Stimulated activated CD4-positive, alpha-beta T cell treated with anti-CD3 and anti-CD28 coated beads, Interleukin-1b, Interleukin-23, amount 100 ng/mL, for 4 hours (primary cell): ENCODE data around the gene XRCC1.
A peak's percentile ranks its signal among the peaks of the same experiment; 100 is the strongest.
"Not testable (repeated sequence)": the region's sequence is repeated elsewhere in the genome, so short reads cannot be mapped to it uniquely, and the experiment has no call there.

Experiments used
- DNase-seq, 2 donors: peaks; one replicate each; pipeline ENCODE4 v3.0.0-alpha.2; 2020; ENCODE audit warnings: low read depth in 2 of 2

XRCC1 gene

DNA sequence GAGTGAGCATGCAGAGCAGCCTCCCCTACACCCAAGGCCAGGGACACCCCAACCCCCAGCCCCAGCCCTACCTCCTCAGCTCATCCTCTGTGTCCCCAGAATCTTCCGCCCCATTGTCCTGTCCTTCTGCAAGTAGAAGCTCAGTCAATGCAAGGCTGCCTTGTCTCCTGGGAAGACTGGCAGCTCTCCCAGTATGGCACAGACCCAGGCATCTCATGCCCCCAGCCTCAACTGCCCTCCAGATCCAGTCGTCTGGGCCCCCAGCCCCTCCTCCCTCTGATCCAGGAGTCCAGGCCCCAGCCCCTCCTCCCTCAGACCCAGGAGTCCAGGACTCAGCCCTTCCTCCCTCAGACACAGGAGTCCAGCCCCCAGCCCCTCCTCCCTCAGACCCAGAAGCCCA, 29.3 kb downstream of the XRCC1 start:
- DNase-seq, result no peak

DNA sequence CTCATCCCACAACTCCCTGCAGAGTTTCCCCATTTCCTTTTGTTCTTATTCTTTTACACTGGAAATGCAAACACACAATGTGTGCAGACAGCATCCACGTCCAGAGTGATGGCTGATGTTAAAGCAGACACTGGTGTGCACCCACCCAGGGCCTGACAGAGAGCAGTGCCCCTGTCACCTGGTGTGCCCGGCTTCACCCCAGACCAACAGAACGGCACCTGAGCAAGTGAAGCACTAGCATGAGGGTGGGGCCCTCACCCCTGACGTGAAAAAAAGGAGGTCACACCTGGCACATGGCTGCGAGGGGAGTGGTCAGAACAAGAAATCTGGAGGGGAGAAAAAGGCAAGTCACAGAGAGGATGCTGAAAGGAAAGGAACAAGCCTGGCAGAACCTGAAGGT, 30.1 kb downstream of the XRCC1 start:
- no peak for DNase-seq

DNA sequence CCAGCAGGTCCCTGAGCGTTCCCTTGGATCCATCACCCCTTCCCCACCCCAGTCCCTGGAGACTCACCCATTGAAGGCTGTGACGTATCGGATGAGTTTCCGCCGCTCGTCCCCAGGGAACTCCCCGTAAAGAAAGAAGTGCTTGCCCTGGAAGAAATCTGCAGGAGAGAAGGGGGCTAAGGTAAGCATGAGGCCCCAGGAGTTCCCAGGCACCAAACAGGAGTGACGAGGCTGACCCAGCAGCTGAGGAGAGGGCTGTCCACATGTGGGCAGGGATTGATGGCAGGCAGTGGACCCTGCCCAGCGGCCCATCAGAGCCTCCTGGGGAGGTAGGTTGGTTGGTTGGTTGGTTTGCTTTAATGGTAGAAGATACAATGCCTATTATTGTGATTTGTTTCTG, 31.2 kb downstream of the XRCC1 start:
- no peak for DNase-seq

DNA sequence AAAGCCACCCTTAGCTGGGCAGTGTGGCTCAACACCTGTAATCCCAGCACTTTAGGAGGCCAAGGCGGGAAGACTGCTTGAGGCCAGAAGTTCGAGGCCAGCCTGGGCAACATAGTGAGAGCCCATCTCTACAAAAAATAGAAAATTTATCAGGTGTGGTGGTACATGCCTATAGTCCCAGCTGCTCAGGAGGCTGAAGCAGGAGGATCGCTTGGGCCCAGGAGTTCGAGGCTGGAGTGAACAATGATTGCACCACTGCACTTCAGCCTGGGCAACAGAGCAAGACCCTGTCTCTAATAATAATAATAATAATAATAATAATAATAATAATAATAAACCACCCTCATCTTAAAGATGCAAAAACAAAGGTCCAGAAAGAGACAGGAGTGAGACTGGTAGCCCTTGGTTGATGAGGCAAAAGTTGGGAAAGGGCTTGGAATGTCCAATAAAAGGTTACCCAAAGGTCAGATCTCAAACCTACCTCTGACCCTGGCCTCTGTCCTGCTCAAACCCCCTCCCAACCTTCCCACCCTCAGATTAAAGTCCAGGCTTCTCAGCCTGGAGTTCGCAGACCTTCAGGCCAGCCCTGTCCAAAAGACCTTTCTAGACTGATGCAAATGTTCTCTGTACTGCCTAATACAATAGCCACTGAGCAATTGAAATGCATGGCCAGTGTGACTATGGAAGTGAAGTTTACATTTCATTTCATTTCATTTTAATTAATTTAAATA, 33.2 kb downstream of the XRCC1 start:
- DNase-seq, result no peak

DNA sequence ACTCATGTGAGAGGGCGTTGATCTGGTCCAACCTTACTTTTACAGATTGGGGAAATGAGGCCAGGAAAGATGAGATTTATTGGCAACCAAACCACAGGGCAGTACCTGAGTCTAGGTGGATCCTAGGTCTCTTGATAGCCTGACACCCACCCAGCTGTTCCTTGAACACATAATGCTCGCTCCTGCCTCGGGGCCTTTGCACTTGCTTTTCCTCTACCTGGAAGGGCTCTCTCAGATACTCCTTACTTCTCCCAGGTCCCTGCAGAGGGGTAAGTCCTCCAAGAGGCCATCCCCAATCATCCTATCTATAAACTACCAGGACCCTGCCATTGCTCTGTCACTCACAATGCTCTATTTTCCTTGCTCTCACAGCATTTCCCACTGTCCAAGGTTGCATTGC, 34.9 kb downstream of the XRCC1 start:
- DNase-seq, result no peak

DNA sequence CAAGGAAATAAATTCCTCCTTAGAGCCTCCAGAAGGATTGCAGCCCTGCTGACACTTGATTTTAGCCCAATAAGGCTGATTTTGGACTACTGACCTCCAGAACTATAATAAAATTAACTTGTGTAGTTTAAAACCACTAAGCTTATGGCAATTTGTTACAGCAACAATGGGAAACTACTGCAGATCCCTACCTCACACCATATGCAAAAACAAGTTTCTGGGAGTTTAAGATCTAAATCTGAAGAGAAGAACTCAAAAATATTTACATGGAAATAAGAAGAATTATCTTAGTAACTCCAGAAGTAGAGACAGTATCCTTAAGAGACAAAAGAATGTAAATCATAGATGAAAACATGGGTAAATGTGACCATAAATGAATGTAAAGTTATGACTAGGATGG, 36.4 kb downstream of the XRCC1 start:
- DNase-seq, result no peak

DNA sequence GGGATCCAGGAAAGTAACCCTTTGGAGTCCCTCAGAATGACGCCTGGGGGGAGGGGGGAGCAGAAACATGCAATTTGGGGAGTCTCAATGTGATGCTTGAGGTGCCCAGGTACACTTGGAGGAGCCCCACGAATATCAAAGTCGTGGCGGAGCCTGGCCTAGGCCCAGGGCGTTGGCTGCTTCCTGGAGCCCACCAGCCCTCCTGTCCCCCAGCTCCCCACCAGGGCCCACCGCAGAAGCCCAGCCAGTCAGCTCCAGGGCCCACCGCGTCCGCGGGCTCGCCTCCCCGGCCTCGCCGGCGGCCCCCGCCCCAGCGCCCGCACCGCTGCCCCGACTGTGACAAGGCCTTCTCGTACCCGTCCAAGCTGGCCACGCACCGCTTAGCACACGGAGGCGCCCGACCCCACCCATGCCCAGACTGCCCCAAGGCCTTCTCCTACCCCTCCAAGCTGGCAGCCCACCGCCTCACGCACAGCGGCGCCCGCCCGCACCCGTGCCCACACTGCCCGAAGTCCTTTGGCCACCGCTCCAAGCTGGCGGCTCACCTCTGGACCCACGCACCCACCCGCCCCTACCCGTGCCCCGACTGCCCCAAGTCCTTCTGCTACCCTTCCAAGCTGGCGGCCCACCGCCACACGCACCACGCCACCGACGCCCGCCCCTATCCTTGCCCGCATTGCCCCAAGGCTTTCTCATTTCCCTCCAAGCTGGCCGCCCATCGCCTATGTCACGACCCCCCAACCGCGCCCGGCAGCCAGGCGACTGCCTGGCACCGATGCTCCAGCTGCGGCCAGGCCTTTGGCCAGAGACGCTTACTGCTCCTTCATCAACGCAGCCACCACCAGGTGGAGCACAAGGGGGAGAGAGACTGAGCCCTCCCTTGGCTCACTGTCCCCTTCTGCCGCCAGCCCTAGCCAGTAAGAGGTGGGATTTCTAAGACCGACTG, 40.2 kb downstream of the XRCC1 start:
- DNase-seq, result peak in 1 of 2 donors; percentile 28

DNA sequence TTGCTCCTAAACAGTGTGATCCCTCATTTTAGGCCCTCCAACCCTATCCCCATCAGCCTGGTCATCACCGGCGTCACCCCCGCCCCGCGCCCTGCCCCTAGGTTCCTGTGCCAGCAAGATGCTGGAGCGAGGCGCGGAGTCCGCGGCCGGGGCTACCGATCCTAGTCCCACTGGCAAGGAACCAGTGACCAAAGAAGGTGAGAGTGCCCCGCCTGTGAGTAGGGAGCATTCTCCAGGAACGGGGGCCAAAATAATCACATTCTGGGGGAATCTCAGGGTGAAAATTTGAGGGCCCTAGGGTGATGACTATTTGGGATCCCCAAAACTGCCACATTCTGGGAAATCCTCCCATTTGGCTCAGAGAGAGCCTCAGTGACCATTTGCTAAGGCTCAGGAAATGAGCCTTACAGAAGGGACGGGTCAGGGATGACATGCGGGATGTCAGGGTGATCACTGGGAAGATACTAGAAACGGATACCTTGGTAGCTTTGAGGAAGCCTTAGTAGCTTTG, 41.0 kb downstream of the XRCC1 start:
- no peak for DNase-seq

DNA sequence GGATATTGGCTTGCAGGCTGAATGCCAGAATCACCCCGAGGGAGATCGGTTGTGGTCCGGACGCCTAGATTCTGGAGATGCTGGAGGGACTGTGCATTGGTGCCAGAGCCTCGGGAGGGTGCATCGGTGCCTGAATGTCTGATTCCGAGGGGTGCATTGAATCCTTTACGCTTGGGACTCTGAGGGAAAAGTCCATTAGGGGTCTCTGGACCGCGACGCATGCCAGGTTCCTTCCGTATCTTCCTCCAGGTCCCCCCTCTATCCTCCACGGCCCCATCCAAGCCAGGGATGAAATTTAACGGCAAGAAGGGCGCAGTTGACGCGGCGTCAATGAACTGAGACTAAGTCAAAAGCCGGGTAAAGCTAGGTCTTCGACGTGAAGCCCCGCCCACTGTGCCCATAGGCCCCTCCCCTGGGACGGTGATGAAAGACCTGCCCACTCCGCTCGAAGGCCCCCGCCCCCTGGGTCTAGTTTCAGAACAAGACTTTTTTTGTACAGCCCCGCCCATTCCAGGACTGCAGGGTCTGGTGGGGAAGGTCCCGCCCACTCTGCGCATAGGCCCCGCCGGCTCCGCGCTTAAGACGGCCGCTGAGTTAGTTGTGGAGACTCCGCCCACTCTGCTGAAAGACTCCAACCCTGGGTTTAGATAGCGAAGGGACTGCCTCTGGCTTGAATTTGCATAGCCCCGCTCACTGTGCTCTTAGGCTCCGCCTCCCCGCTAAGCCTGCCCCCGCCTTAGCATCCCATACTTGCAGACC, 41.6 kb downstream of the XRCC1 start:
- DNase-seq, result peak; percentile 88 to 91

DNA sequence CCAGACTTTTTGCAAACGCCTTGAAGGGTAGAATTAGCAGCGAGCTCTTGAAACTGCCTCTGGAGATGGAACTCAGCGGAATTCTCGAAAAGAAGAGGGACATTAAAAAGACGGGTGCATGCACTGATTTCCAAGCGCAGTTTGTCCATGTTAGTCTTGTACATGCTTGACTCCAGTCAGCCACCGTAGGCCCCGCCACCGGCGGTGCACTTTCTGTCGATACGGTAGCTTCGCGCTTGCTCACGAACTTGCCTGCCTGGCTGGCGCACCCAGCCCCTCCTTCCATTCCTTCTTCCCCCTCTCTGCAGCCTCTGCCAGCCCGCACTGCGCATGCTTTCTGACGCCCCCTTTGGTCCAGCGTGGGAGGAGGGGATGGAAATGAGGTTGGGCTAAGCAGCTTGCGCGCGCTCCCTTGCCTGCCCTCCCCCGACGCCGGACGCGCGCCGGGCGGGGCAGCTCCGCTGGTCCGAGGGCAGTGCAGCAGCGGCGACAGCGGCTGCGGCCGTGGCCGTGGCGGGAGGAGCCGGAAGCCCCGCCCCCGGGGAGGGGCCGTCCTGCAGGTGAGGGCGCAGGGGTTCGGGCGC, 42.3 kb downstream of the XRCC1 start, which contains the start of gene ZNF575:
Gene ZNF575, plus strand, starts transcription at position 227 of the 584 bp plus-strand sequence. CDS start 1,235 bp downstream, outside the sequence.
- peak; percentile 75 to 78 for DNase-seq

DNA sequence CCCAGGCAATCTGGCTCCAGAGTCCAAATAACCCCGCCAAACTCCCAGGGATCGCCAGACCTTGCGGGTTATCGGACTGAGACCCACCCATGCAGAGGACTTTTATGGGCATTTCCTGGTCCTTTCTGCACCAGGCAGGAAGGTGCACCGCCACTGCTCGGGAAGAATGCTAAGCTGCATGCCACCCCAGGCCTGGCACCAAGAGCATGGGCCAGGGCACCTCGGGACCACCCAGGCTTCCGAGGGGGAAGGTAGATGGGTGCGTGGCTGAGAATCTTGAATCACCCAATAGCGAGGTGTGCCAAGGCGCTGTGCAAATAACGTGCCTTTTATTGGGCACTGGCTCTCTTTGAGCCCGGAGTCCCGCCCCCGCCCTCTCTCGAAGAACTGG, 42.8 kb downstream of the XRCC1 start:
- DNase-seq, result peak in 1 of 2 donors; percentile 34

DNA sequence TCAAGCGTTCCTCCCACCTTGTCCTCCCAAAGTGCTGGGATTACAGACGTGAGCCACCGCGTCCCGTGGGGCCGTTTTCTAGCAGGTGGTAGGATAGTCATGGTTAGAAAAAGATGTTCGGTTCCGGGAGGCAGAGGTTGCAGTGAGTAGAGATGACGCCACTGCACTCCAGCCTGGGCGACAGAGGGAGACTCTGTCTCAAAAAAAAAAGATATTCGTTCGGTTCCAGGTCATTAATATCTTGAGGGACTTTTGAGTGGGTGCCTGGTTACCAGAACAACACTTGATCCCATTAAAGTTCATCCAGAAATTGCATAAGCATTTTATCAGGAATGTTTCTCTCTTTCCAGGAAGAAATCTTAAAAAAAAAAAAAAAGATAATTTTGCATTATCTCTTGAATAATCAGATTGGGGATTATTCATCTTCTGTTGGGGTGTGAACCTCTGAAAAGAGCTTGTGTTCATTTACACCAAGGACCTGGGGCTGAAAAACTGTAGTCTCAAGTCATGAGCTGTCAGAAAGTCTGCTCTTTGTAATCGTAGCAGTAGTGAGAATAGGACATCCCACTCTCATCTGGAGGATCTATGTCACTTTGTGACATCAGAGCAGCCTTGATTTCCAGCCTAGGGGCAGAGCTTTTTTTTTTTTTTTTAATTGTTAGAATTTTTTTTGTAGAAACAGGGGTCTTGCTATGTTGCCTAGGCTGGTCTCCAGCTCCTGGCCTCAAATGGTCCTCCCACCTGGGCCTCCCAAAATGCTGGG, 47.3 kb downstream of the XRCC1 start:
- no peak for DNase-seq

DNA sequence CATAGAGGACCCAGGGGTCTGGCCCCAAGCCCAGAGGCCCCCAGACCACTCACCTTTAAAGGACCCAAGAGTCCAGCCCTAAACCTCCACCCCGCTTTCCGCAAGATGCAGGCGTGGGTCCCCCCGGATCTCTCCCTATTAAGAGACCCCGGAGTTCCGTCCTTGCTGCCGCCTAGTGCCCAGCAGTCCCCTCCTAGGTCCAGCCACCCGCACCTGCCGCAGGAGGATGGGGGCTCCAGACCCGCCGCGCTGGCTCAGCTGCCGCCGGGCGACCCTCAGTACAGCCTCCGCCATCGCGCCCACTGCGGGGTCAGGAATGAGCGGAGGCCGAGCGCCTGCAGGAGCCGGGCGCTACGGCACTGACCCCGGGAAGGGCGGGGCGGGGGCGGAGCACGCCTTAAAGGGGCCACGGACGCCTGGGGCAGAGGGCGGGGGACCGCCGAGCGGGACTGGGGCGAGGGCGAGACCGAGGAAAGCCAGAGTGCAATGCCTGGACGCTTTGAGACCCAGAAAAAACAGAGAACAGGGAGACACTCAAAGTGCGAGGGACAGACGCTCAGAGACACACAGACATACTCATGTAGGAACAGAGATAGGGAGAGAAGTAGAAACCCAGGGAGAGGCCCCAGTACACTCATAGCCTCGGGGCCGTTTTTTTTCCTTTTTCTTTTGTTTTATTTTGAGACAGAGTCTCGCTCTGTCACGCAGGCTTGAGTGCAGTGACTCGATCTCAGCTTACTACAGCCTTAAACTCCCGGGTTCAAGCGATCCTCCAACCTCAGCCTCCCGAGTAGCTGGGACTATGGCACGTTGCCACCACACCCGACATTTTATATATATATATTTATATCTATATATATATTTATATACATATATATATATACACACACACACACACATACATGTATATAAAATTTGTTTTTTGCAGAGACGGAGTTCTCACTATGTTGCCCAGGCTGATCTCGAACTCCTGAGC, 48.2 kb downstream of the XRCC1 start, which contains the start of gene ETHE1:
Gene ETHE1, minus strand, starts transcription at position 318 of the 976 bp plus-strand sequence. Its CDS starts 24 bp downstream, at position 294.
- DNase-seq, result peak in 1 of 2 donors; percentile 75

DNA sequence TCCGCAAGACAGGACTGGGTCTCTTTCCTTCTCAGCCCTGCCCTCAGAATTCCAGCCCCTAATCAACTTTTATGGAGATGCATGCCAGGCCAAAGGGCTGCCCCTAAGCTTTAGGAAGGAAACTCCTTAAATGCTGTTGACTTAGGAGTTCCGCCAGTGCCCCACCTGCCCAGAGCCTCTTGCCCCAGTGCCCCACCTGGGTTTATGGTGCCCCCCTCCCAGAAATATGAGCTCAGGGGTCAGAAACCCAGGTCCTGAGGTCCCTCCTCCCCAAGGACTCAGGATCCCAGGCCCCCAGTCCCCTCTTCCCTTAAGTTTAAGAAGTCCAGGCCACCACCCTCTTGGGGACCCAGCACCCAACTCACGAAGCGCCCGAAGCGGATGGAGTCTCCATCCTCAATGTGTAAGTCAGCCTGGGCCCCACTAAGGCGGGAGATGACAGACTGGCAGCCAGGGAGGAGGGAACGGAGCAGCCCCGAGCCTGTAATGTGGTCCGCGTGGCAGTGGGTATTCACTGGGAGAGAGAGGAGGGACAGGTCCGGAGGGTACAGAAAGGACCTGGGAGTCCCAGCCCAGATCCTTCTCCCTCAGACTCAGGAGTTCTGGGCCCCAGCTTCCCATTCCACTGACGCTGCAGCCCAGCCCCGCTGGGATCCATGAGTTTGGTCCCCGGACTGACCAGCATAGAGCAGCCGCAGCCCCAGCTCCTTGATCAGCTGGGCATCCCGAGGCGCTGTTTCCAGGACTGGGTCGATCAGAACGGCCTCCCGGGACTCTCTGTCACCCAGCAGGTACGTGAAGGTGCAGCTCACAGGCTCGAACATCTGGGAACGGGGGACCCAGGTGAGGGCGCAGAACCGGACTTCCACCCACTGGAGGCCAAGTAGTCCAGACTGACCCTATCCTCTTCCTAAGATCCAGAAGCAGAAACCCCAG, 49.2 kb downstream of the XRCC1 start:
- DNase-seq, result no peak

DNA sequence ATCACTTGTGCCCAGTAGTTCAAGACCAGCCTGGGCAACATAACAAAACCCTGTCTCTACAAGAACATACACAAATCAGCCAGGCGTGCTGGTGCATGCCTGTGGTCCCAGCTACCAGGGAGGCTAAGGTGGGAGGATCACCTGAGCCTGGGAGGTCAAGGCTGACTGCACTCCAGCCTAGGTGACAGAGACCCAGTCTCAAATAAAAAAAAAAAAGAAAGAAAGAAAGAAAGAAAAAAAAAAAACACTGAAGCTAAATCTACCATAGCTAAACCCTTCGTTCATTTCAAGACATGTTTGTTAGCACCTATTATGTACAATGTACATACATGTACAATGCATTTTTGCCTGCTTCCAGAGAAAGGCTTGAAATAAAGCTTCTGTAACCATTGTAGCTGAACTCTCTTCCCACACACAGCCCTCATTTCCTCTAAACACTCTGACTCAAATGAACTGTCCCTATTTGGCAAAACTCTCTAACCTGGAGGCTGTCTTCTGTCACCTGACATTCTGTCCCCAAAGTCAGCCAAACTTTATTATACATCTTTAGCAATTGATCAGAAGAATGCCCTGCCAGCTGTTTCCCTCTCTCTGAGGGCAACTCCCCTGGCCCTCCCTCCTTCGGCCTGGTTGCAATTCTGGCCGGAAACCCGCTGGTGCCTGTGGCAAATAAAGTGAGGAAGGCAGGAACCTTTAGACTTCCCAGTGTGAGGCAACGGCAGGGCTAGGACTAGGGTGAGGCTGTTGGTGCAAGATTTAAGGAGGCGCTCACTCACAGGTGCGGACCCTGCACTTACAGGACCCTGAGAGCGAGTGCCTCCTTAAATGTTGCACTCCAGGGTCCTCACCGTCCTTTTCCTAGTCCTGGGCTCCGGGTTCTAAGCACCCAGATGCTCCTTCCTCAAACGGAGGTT, 50.1 kb downstream of the XRCC1 start:
- peak in 1 of 2 donors; percentile 18 for DNase-seq

DNA sequence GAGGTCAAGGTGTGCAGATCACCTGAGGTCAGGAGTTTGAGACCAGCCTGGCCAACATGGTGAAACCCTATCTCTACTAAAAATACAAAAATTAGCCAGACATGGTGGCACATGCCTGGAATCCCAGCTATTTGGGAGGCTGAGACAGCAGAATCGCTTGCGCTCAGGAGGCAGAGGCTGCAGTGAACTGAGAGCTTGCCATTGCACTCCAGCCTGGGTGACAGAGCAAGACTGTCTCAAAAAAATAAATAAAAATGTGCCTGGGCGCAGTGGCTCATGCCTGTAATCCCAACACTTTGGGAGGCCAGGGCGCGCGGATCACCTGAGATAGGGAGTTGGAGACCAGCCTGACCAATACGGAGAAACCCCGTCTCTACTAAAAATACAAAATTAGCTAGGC, 51.6 kb downstream of the XRCC1 start:
- not testable (repeated sequence) for DNase-seq

DNA sequence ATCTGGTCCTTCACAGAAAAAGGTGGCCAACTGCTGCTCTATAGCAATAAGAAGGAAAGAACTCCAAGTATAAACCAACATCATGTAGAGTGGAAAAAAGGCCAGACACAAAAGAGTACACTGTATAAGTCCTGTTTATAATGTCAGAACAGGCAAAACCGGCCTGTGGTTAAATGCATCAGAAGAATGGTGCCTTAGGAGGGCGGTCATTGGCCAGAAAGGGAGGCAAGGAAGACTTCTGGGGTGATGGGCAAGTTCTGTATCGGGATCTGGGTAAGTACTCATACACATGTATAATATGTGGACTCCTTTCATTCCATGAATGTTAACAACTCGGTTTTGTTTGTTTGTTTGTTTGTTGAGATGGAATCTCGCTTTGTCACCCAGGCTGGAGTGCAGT, 52.4 kb downstream of the XRCC1 start:
- DNase-seq, result no peak
